HG03108 (cell line): Measurements from ENCODE around the gene CST2.
"Not testable (repeated sequence)": the region's sequence is repeated elsewhere in the genome, so short reads cannot be mapped to it uniquely, and the experiment has no call there.

Experiments
- ATAC-seq: cut with Tn5 transposase; IDR thresholded peaks from one replicate; pipeline ENCODE4 v1.9.1; 2021; ENCODE audit warnings: moderate library complexity; ENCODE audit not compliant: unreplicated experiment

CST2 gene, protein sequence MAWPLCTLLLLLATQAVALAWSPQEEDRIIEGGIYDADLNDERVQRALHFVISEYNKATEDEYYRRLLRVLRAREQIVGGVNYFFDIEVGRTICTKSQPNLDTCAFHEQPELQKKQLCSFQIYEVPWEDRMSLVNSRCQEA

GRCh38 chr20:23826541-23827021 is at the start of gene CST2:
TSS of gene CST2 (minus strand) at chr20:23826729. CDS start at chr20:23826660, 69 bp downstream.
- no peak for ATAC-seq

DNA sequence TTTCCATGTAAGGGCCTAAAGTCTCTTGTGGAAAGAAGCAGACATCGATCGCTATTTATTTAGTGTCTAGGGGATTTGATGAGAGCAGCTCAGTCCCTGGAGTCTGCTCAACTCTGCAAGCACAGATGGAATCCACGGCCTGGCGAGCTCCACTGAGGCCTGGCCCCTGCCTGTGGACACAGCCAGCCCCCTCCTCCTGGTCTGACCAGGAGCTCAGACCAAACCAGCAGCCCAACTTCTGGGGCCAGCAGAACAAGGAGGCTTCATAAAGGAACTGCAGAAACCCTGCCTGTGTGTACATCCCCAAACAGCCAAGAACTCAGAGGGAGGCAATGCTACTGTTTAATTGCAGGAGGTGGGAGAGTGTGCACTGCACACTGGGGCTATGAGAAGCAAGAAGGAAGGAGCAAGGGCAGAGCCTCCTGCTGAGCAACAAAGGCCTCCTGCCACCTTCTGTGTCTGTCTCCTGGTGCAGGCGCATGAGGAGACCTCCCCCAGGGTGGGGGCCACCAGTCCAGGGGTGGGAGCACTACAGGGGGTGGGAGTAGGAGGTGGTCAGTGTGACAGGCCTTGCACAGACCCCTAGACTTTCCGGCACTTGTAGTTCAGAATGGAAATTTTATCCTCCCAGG is 49.2 kb upstream of the CST2 start:
- no peak for ATAC-seq

- ATAC-seq, result no peak
Observed at GRCh38 chr20:23874747-23875146, 48.2 kb upstream of the CST2 start.

DNA sequence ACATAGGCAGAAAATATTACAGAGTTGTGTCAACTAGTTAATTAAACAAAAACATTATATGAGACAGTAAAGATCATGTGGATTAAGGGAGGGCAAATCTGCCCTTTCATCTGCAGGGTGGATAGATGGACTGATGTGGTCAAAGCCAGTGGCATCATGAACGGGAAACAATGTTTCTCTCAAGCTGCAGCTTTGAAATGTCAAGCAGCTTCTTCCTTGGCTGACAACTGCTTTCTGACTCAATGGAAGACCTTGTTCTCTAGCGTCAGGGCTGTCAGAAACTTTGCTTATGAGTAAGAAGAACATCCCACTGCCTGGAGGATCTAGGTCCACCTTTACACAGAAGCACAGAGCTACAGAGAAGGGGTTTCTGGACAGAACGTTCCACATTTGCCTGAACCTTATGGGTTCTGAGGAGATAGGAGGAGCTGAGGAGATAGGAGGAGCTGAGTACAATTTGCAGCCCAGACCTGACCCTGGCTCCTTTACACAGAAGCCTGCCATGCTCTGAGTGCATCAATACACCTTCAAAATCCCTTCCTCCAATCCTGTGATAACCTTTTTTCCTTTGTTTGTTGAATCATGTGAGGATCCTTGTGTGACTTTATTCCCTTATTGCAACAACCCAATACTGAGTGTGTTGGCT is 47.0 kb upstream of the CST2 start:
- no peak for ATAC-seq

- no peak for ATAC-seq
Observed at GRCh38 chr20:23872065-23872464, 45.5 kb upstream of the CST2 start.

DNA sequence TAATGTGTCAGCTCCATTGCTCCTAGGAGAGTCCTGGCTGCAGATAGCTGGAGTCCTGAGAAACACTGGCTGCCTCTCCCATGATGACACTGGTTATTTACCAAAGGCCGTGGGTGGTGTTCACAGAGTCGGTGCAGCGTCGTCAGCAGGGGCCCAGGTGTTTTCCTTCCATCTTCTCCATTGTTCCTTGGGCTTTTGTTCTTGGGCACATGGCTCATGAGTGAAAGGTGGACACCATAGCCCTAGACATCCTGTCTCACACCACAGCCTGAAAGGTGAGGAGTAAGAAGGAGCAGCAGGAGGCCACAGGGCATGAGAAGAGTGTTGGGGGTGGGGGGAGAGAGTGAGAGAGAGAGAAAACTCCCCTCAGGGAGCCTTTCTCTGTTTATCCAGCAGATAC is 43.9 kb upstream of the CST2 start:
- no peak for ATAC-seq

DNA sequence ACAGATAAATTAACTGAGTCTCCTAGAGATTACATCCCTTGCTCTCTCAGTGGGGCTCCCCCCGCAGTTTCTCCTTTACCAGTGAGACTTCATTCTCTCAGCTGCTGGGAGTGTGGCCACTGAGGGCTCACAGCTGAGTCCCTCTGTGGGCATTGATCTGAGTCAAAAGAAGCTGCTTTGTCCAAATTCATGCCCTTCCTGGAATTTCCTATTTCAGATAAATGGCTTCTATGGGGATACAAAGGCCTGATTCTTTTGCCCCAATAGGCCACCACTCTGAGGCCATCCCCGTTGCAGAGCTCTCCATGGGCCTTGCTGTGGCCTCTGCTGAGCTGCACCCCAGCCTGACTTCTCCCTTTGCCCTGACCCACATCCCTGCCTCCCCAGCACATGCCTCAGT is 43.0 kb upstream of the CST2 start:
- no peak for ATAC-seq

- ATAC-seq, result no peak
Observed at GRCh38 chr20:23868321-23868720, 41.8 kb upstream of the CST2 start.

- no peak for ATAC-seq
Observed at GRCh38 chr20:23867152-23867776, 40.7 kb upstream of the CST2 start.

- not testable (repeated sequence) for ATAC-seq
Observed at GRCh38 chr20:23860771-23861170, 34.2 kb upstream of the CST2 start.

- no peak for ATAC-seq
Observed at GRCh38 chr20:23857962-23858595, 31.6 kb upstream of the CST2 start.

- no peak for ATAC-seq
Observed at GRCh38 chr20:23856736-23857135, 30.2 kb upstream of the CST2 start.

GRCh38 chr20:23856226-23856625 is 29.7 kb upstream of the CST2 start:
- ATAC-seq, result no peak

- no peak for ATAC-seq
Observed at GRCh38 chr20:23841693-23842092, 15.2 kb upstream of the CST2 start.

- no peak for ATAC-seq
Observed at GRCh38 chr20:23835716-23836115, 9.2 kb upstream of the CST2 start.

DNA sequence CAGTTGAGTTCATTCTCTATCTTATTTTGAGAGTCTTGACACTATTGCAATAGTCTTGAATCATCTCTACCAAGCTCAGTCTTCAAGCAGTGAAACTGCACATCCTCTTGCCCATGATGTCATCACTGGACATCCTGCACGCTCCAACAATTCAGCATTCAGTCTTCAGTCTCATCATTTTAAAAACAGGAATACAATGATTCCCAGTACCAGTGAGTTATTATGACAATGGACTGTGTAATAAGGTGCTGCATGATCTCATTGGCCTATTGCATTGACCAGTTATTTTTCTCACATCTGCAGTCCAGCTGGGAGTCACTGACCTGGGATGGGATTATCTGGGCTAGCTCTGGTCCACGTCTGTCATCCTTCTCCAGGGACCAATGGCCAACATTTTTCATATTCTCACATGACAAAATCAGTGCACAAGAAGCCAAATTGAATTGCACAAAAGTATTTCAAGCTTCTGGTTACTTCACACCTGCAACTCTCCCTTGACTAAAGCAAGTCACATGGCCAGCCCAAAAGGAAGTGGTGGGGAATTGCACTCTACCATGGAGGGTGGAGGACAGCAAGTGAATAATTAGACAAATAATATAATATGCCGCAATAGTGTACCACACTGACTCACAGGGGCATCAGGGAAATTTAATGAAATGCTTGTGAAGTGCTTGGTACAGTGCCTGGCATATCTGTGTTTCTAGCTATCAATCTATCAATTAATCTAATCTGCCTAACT is 6.4 kb upstream of the CST2 start:
- ATAC-seq, result no peak

DNA sequence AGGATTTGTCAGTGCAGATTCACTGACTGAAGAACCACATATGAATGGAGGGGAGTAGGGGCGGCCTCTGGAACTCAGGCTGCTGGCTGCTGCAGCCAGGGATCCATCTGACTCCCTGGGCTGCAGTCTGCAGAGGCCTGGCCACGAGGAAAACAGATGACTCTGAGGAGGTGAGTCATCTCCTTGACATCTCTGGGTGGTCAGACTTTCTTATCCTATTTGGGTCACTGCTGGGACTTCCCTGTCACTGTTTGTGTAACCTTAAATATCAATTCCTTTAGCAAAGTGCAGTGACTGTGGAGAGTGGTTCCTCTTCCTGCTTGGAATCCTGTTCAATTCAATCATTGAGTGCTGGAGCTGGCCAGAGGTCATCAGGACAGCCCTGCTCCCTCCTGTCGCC is 5.4 kb upstream of the CST2 start:
- not testable (repeated sequence) for ATAC-seq

DNA sequence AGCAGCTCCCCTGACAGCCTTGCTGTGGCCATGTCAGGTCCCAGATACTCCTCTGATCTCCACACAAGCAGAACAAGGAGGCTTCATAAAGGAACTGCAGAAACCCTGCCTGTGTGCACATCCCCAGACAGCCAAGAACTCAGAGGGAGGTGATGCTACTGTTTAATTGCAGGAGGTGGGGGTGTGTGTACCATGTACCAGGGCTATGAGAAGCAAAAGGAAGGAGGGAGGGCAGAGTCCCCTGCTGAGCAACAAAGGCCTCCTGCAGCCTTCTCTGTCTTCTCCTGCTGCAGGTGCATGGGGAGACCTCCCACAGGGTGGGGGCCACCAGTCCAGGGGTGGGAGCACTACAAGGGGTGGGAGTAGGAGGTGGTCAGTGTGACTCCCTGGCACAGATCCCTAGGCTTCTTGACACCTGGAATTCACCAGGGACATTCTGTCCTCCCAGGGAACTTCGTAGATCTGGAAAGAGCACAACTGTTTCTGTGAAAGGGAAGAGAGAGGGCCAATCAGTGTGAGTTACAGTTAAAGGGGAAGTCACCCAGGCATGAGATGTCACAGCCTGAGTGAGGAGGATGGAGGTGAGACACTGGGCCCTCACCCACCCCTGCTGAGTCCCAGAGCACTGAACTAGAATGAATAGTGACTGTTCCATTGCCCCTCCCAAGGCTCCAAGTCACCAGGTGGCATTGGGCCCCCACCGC is 2.8 kb downstream of the CST2 start:
- ATAC-seq, result no peak

DNA sequence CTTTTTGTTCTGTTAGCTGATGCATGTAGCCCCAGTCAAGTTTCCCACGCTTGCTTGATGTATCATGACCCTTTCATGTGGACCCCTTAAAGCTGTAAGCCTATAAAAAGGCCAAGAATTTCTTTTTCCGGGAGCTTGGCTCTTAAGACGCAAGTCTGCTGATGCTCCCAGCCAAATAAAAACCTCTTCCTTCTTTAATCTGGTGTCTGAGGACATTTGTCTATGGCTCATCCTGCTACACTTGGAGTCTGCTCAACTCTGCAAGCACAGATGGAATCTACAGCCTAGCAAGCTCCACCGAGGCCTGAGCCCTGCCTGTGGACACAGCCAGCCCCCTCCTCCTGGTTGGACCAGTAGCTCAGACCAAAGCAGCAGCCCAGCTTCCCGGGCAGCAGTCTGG is 3.4 kb downstream of the CST2 start:
- no peak for ATAC-seq

GRCh38 chr20:23820493-23820892 is 6.0 kb downstream of the CST2 start:
- no peak for ATAC-seq
